OCI-LY7 (cell line): ENCODE data around the gene MADD.

Experiments used
- CTCF ChIP-seq: fragments of 200-600 bp; sonication (generic); conservative IDR thresholded peaks from 2 replicates; pipeline ENCODE4 v1.5.1; 2014; ENCODE audit warnings: mild to moderate bottlenecking, antibody characterized with exemption, low read length, moderate library complexity, mixed read lengths
- EZH2phosphoT487 ChIP-seq: fragments of 200-600 bp; sonication (generic); IDR thresholded peaks from 2 replicates; pipeline ENCODE4 v1.6.1; 2018; ENCODE audit warnings: low read depth, borderline replicate concordance, mild to moderate bottlenecking, mixed run types, antibody characterized with exemption, low read length, moderate library complexity, mixed read lengths

DNA sequence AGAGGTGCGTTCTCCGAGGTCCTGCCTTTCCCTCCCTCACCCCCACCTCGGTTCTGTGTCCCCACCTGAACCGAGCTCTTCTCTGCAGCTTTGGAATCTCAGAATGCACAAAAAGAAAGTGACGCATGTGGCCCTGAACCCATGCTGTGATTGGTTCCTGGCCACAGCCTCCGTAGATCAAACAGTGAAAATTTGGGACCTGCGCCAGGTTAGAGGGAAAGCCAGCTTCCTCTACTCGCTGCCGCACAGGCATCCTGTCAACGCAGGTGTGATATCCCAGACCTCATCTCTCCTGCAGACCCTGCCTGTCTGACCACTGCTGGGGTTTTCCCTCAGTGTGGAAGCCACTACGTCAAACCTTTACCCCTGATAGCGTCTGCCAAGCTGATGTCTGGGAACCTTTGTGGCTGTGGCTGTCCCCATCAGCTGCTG, 35.2 kb upstream of the MADD start:
- no peak for TF ChIP-seq CTCF
- no peak for TF ChIP-seq EZH2phosphoT487
